H1 (cell line): ENCODE results near the gene PTPRH. TPM values are rescaled to one million over a fixed set of nuclear protein-coding genes. Genes with fewer than 3 reads are reported as not detected.

ENCODE experiments used
- CTCF ChIA-PET: fragments of 300-600 bp; sonication (Branson Sonifier 250); formaldehyde crosslinking; loops from one replicate; lab custom pipeline; 2021; ENCODE audit not compliant: partially characterized antibody; lab: Charles Lee
- POLR2A ChIA-PET: fragments of 300-600 bp; sonication (Branson Sonifier 250); formaldehyde crosslinking; loops from one replicate; lab custom pipeline; 2021; ENCODE audit warnings: inconsistent platforms; ENCODE audit not compliant: partially characterized antibody; lab: Charles Lee
- DNase-seq, 2 experiments: peaks; one replicate each; pipeline versions ENCODE4 v3.0.0 to v3.0.0-alpha.2; 2010 to 2022; ENCODE audit warnings: low spot score in 2 of 2, low read depth in 1 of 2, mixed read lengths in 1 of 2
- FAIRE-seq: peaks from 2 replicates; lab custom pipeline; 2011; peaks lifted over from hg19 to GRCh38; lab: Jason Lieb, UNC
- H2AFZ ChIP-seq: 2 replicates; pipeline ENCODE4 v1.8.1; 2012; ENCODE audit warnings: low read length, inconsistent platforms
- H2AK5ac ChIP-seq: 2 replicates; pipeline ENCODE4 v1.6.1; 2013; ENCODE audit warnings: low read depth, low read length
- H2BK120ac ChIP-seq: replicated peaks from 2 replicates; pipeline ENCODE3; 2013; ENCODE audit warnings: low read depth, low read length, inconsistent platforms
- H2BK12ac ChIP-seq: 2 replicates; pipeline ENCODE4 v1.6.1; 2013; ENCODE audit warnings: low read depth, low read length
- H2BK15ac ChIP-seq: 2 replicates; pipeline ENCODE4 v1.6.1; 2013; ENCODE audit warnings: low read length
- H2BK20ac ChIP-seq: 2 replicates; pipeline ENCODE4 v1.6.1; 2013; ENCODE audit warnings: low read length
- H2BK5ac ChIP-seq: 2 replicates; pipeline ENCODE4 v1.6.1; 2013; ENCODE audit warnings: low read depth, low read length
- H3K14ac ChIP-seq: 2 replicates; pipeline ENCODE4 v1.6.1; 2013; ENCODE audit warnings: inconsistent platforms; ENCODE audit not compliant: insufficient read length
- H3K18ac ChIP-seq: 2 replicates; pipeline ENCODE4 v1.6.1; 2013; ENCODE audit warnings: low read length; ENCODE audit errors: extremely low read depth
- H3K23ac ChIP-seq: 2 replicates; pipeline ENCODE4 v1.6.1; 2013; ENCODE audit warnings: inconsistent platforms; ENCODE audit not compliant: insufficient read length
- H3K23me2 ChIP-seq: 2 replicates; pipeline ENCODE4 v1.6.1; 2013; ENCODE audit warnings: low read depth, low read length
- H3K27ac ChIP-seq: 2 replicates; pipeline ENCODE4 v1.6.1; 2011; ENCODE audit warnings: low read depth, low read length, inconsistent platforms
- H3K27me3 ChIP-seq, 4 experiments: replicated peaks in 1 of 4; 1 replicate in 1 of 4; 2 replicates in 3 of 4; pipeline versions ENCODE4 v1.6.1 to v1.8.1; 2011 to 2013; ENCODE audit warnings: low read length in 3 of 4, mild to moderate bottlenecking in 3 of 4, inconsistent platforms in 2 of 4, mixed read lengths in 2 of 4, moderate library complexity in 1 of 4; ENCODE audit not compliant: control insufficient read depth in 3 of 4, insufficient read depth in 3 of 4; ENCODE audit errors: extremely low read depth in 1 of 4
- H3K36me3 ChIP-seq, 4 experiments: 2 replicates each; pipeline versions ENCODE4 v1.6.1 to v1.8.1; 2011 to 2013; ENCODE audit warnings: mild to moderate bottlenecking in 4 of 4, low read length in 3 of 4, moderate library complexity in 2 of 4, control low read depth in 1 of 4, inconsistent platforms in 1 of 4; ENCODE audit not compliant: insufficient read depth in 4 of 4, control insufficient read depth in 2 of 4
- H3K4ac ChIP-seq: replicated peaks from 2 replicates; pipeline ENCODE3; 2013; ENCODE audit warnings: low read length, low read depth, mixed read lengths, inconsistent platforms; ENCODE audit not compliant: insufficient read length
- H3K4me1 ChIP-seq, 4 experiments: replicated peaks in 1 of 4; 1 replicate in 1 of 4; 2 replicates in 3 of 4; pipeline versions ENCODE4 v1.6.1 to v1.8.1; 2011 to 2013; ENCODE audit warnings: low read length in 3 of 4, inconsistent platforms in 2 of 4, mixed read lengths in 1 of 4; ENCODE audit not compliant: insufficient read depth in 4 of 4, control insufficient read depth in 3 of 4
- H3K4me2 ChIP-seq, 2 experiments: 2 replicates each; pipeline versions ENCODE4 v1.6.1 to v1.8.1; 2011 to 2013; ENCODE audit warnings: low read depth in 2 of 2, low read length in 2 of 2, control low read depth in 1 of 2, inconsistent platforms in 1 of 2, mild to moderate bottlenecking in 1 of 2; ENCODE audit not compliant: insufficient read depth in 1 of 2
- H3K4me3 ChIP-seq, 4 experiments: fragments of 200-600, 300-600 bp in 1 of 4; sonication (generic), shearing (Covaris generic), sonication (Bioruptor Twin) in 1 of 4; 2 replicates each; pipeline versions ENCODE4 v1.5.1 to v1.8.1; 2011 to 2016; ENCODE audit warnings: low read length in 4 of 4, low read depth in 3 of 4, control low read depth in 2 of 4, inconsistent platforms in 2 of 4, mild to moderate bottlenecking in 2 of 4, mixed read lengths in 1 of 4, moderate library complexity in 1 of 4; ENCODE audit not compliant: insufficient read depth in 2 of 4; ENCODE audit errors: extremely low read depth in 1 of 4
- H3K56ac ChIP-seq: replicated peaks from 2 replicates; pipeline ENCODE3; 2013; ENCODE audit warnings: low read depth, mild to moderate bottlenecking, mixed read lengths, low read length, inconsistent platforms; ENCODE audit not compliant: insufficient read length
- H3K79me1 ChIP-seq: 2 replicates; pipeline ENCODE4 v1.6.1; 2013; ENCODE audit warnings: low read depth, low read length, control low read depth
- H3K79me2 ChIP-seq, 2 experiments: 2 replicates each; pipeline versions ENCODE4 v1.6.1 to v1.8.1; 2012 to 2013; ENCODE audit warnings: low read length in 2 of 2, mild to moderate bottlenecking in 2 of 2, inconsistent platforms in 1 of 2; ENCODE audit not compliant: insufficient read depth in 2 of 2, control insufficient read depth in 1 of 2
- H3K9ac ChIP-seq, 4 experiments: replicated peaks in 1 of 4; 1 replicate in 1 of 4; 2 replicates in 3 of 4; pipeline versions ENCODE4 v1.6.1 to v1.8.1; 2011 to 2013; ENCODE audit warnings: low read depth in 3 of 4, low read length in 3 of 4, control low read depth in 2 of 4, mild to moderate bottlenecking in 2 of 4, moderate library complexity in 2 of 4, inconsistent platforms in 1 of 4; ENCODE audit errors: extremely low read depth in 1 of 4
- H3K9me3 ChIP-seq, 2 experiments: 2 replicates each; pipeline versions ENCODE4 v1.6.1 to v1.8.1; 2012 to 2013; ENCODE audit warnings: mild to moderate bottlenecking in 2 of 2, moderate library complexity in 2 of 2, control low read depth in 1 of 2, inconsistent platforms in 1 of 2, low read depth in 1 of 2, low read length in 1 of 2, mixed read lengths in 1 of 2; ENCODE audit not compliant: insufficient read depth in 2 of 2
- H4K20me1 ChIP-seq, 2 experiments: replicated peaks in 1 of 2; 2 replicates each; pipeline versions ENCODE3 to v1.8.1; 2011 to 2013; ENCODE audit warnings: inconsistent platforms in 2 of 2, low read length in 2 of 2, mild to moderate bottlenecking in 1 of 2; ENCODE audit not compliant: insufficient read depth in 2 of 2, control insufficient read depth in 1 of 2
- H4K5ac ChIP-seq: 2 replicates; pipeline ENCODE4 v1.6.1; 2013; ENCODE audit warnings: low read length, low read depth, mixed read lengths, inconsistent platforms; ENCODE audit not compliant: insufficient read length
- H4K8ac ChIP-seq: 2 replicates; pipeline ENCODE4 v1.8.0; 2013; ENCODE audit warnings: mild to moderate bottlenecking, moderate library complexity, low read length, inconsistent platforms; ENCODE audit not compliant: insufficient read depth; ENCODE audit errors: extremely low read depth
- H4K91ac ChIP-seq: replicated peaks from 2 replicates; pipeline ENCODE3; 2013; ENCODE audit warnings: low read length, mixed read lengths, inconsistent platforms; ENCODE audit not compliant: insufficient read length
- BRCA1 ChIP-seq: IDR thresholded peaks from 2 replicates; pipeline ENCODE4 v1.6.1; 2012; ENCODE audit warnings: low read depth, low read length, improper control_type of control experiment
- CBX5 ChIP-seq: fragments of 300-800, 300-1000 bp; sonication (generic); IDR thresholded peaks from 2 replicates; pipeline ENCODE4 v1.7.1; 2016; ENCODE audit warnings: antibody characterized with exemption, low read length, low read depth
- CREB1 ChIP-seq: IDR thresholded peaks from 2 replicates; pipeline ENCODE4 v1.6.1; 2012; ENCODE audit warnings: inconsistent platforms
- NRF1 ChIP-seq: IDR thresholded peaks from 2 replicates; pipeline ENCODE4 v1.6.1; 2011; ENCODE audit warnings: mild to moderate bottlenecking, low read depth, low read length, improper control_type of control experiment
- TAF7 ChIP-seq: optimal IDR thresholded peaks from 2 replicates; pipeline ENCODE3; 2011; ENCODE audit warnings: low read depth, mild to moderate bottlenecking, inconsistent platforms, low read length, moderate library complexity, borderline replicate concordance
- YY1 ChIP-seq: IDR thresholded peaks from 2 replicates; pipeline ENCODE4 v1.6.1; 2011; ENCODE audit warnings: low read depth, mild to moderate bottlenecking, low read length
- WGBS, 2 experiments: shearing (Covaris generic) in 1 of 2; methylation state at CpG; one replicate each; pipeline versions ENCODE4 v1.1.6 to v1.1.7; 2013 to 2015; ENCODE audit warnings: low lambda C conversion rate in 2 of 2, mixed read lengths in 2 of 2, inconsistent platforms in 1 of 2, low coverage in 1 of 2, missing lambda C conversion rate in 1 of 2; ENCODE audit not compliant: insufficient replicate concordance in 2 of 2, insufficient coverage in 1 of 2, insufficient read length in 1 of 2; ENCODE audit errors: extremely low coverage in 1 of 2, missing lambda C conversion rate in 1 of 2; 5-methylcytosine and 5-hydroxymethylcytosine counted together
- polyA plus RNA-seq, 7 experiments: library from polyadenylated mRNA; depleted of rRNA in 3 of 7; stranded (reverse) in 5 of 7; unstranded in 2 of 7; fragments of >200 nt in 5 of 7; fragments of 200-250 nt in 2 of 7; gene quantifications; 1 replicate in 5 of 7; 2 replicates in 1 of 7; 4 replicates in 1 of 7; pipeline versions ENCODE4 v1.2.1 to v1.2.3, GENCODE V29; 2011 to 2013; ENCODE audit warnings: missing spikeins in 2 of 7, mixed read lengths in 2 of 7
- total RNA-seq: library from RNA; stranded (reverse); fragmentation: NEBNext Ultra II Directional; extraction: Animal tissue kit (Norgen Biotek cat#: 25700); gene quantifications from 2 replicates; pipeline ENCODE4 v1.2.1, GENCODE V29; 2021

PTPRH gene
- total and polyA plus RNA-seq, 2 of the 8 experiments (the other 6 are each of a cell fraction or from before 2014, with no cell fraction given) = 0.30 to 0.39 TPM

- Histone ChIP-seq H3K4me1 (no peaks in the 10 kb centered on the region), H3K23ac (no peak overlapping the region), H2BK120ac (no peak overlapping the region), H3K9me3 (no peaks in the 10 kb centered on the region), H2AFZ (no peak overlapping the region), H4K91ac (no peak overlapping the region), H4K20me1 (peaks cover 0 to 16% of the 10 kb centered on the region in 2 experiments), H3K27ac (no peak overlapping the region), H2BK5ac (no peak overlapping the region), H3K27me3 (no peaks in the 10 kb centered on the region), H3K79me2 (no peaks in the 10 kb centered on the region), H4K8ac (no peak overlapping the region), H3K56ac (no peak overlapping the region), H2AK5ac (no peak overlapping the region), H3K4me3 (no peak overlapping the region), H3K14ac (no peak overlapping the region), H2BK12ac (no peak overlapping the region), H2BK20ac (no peak overlapping the region), H3K36me3 (peaks cover 15 to 65% (median 51%) of the 10 kb centered on the region in 4 experiments), H2BK15ac (no peak overlapping the region), H4K5ac (no peak overlapping the region), H3K18ac (no peak overlapping the region), H3K79me1 (no peaks in the 10 kb centered on the region; the same call in 1 of the 2 replicates), H3K4ac (no peak overlapping the region), H3K23me2 (no peaks in the 10 kb centered on the region), H3K9ac (no peak overlapping the region)
- POLR2A ChIA-PET = interaction anchor here (0.7 to 2.1 kb wide), 5 partner anchors 13 to 147 kb away, joined by 3 to 7 read pairs (median 4); no protein-coding TSS in a partner anchor
- CTCF ChIA-PET = interaction anchor here (1.1 to 8.4 kb wide), 4 partner anchors 10 to 100 kb away, joined by 4 to 32 read pairs (median 5); no protein-coding TSS in a partner anchor
- no peak for DNase-seq
- WGBS, 2 experiments = 94% methylated on average over 6 of the region's 6 CpGs; no CpG with 5 or more reads in 1 of the 2 experiments
- TF ChIP-seq TAF7 (no peak), BRCA1 (no peak), YY1 (no peak), NRF1 (no peak), CBX5 (no peak), CREB1 (no peak)
- TF ChIP-seq, all 59 proteins: peak for 0
- no peak for FAIRE-seq
- no peak overlapping the region for H3K4me2 ChIP-seq
These were observed 31.4 kb upstream of the PTPRH start for GRCh38 chr19:55240713-55241020.
